HEK293T (cell line): ENCODE results near the gene BHLHE23.
"Not testable (repeated sequence)": the region's sequence is repeated elsewhere in the genome, so short reads cannot be mapped to it uniquely, and the experiment has no call there.

ENCODE experiments used
- CTCF ChIA-PET: fragments of 350-600 bp; formaldehyde crosslinking; extraction: SDS; loops from one replicate; lab custom pipeline; 2021; ENCODE audit warnings: antibody characterized with exemption, inconsistent platforms; lab: Yijun Ruan, JAX
- POLR2A ChIA-PET: fragments of 350-600 bp; formaldehyde crosslinking; extraction: SDS; loops from one replicate; lab custom pipeline; 2020; ENCODE audit warnings: antibody characterized with exemption, inconsistent platforms; lab: Yijun Ruan, JAX
- DNase-seq: peaks from one replicate; pipeline ENCODE4 v3.0.0; 2012; ENCODE audit warnings: mixed read lengths; ENCODE audit errors: extremely low spot score
- ARNT ChIP-seq: fragments of 450-650 bp; IDR thresholded peaks from 2 replicates; pipeline ENCODE4 v1.6.1; 2017; ENCODE audit warnings: mild to moderate bottlenecking
- BHLHE40 ChIP-seq: fragments of 450-650 bp; IDR thresholded peaks from 2 replicates; pipeline ENCODE4 v1.6.1; 2016; ENCODE audit warnings: mild to moderate bottlenecking, moderate library complexity, borderline replicate concordance
- CTBP1 ChIP-seq: fragments of 450-650 bp; IDR thresholded peaks from 2 replicates; pipeline ENCODE4 v1.6.1; 2016; ENCODE audit warnings: borderline replicate concordance
- ELF4 ChIP-seq: fragments of 450-650 bp; IDR thresholded peaks from 2 replicates; pipeline ENCODE4 v1.6.1; 2017; ENCODE audit warnings: antibody characterized with exemption
- FOXA1 ChIP-seq: fragments of 450-650 bp; IDR thresholded peaks from 2 replicates; pipeline ENCODE4 v1.6.1; 2016; ENCODE audit warnings: mild to moderate bottlenecking
- FOXK2 ChIP-seq: fragments of 450-650 bp; IDR thresholded peaks from 2 replicates; pipeline ENCODE4 v1.6.1; 2016; ENCODE audit warnings: mild to moderate bottlenecking
- FOXM1 ChIP-seq: fragments of 450-650 bp; IDR thresholded peaks from 2 replicates; pipeline ENCODE4 v1.6.1; 2017; ENCODE audit warnings: mild to moderate bottlenecking, borderline replicate concordance
- HDGF ChIP-seq: fragments of 450-650 bp; IDR thresholded peaks from 2 replicates; pipeline ENCODE4 v1.6.1; 2017; ENCODE audit warnings: antibody characterized with exemption, borderline replicate concordance
- L3MBTL2 ChIP-seq: fragments of 450-650 bp; conservative IDR thresholded peaks from 2 replicates; pipeline ENCODE4 v1.6.1; 2016; ENCODE audit warnings: mild to moderate bottlenecking
- LEF1 ChIP-seq: fragments of 450-650 bp; IDR thresholded peaks from 2 replicates; pipeline ENCODE4 v1.6.1; 2017; ENCODE audit warnings: mild to moderate bottlenecking, borderline replicate concordance
- NFRKB ChIP-seq: fragments of 450-650 bp; IDR thresholded peaks from 2 replicates; pipeline ENCODE4 v1.6.1; 2016; ENCODE audit warnings: mild to moderate bottlenecking, moderate library complexity
- PKNOX1 ChIP-seq: fragments of 450-650 bp; IDR thresholded peaks from 2 replicates; pipeline ENCODE4 v1.6.1; 2016
- SP1 ChIP-seq: fragments of 450-650 bp; IDR thresholded peaks from 2 replicates; pipeline ENCODE4 v1.6.1; 2017
- SUZ12 ChIP-seq: fragments of 450-650 bp; IDR thresholded peaks from 2 replicates; pipeline ENCODE4 v1.6.1; 2016; ENCODE audit warnings: mild to moderate bottlenecking
- TARDBP ChIP-seq: fragments of 450-650 bp; IDR thresholded peaks from 2 replicates; pipeline ENCODE4 v1.6.1; 2016
- ZNF384 ChIP-seq: fragments of 450-650 bp; IDR thresholded peaks from 2 replicates; pipeline ENCODE4 v1.6.1; 2016

Gene BHLHE23

GRCh38 chr20:62962221-62962879, 44.4 kb downstream of the BHLHE23 start:
- POLR2A ChIA-PET = no interaction called here
- DNase-seq = no peak
- CTCF ChIA-PET = no interaction called here
- no peak for TF ChIP-seq LEF1
- TF ChIP-seq CTBP1 = no peak
- TF ChIP-seq FOXM1 = no peak
- no peak for TF ChIP-seq PKNOX1
- TF ChIP-seq ARNT = no peak
- TF ChIP-seq SUZ12 = no peak
- TF ChIP-seq TARDBP = no peak
- TF ChIP-seq L3MBTL2 = no peak
- TF ChIP-seq FOXA1 = no peak
- TF ChIP-seq ELF4 = no peak
- TF ChIP-seq FOXK2 = no peak
- no peak for TF ChIP-seq SP1
- no peak for TF ChIP-seq ZNF384
- no peak for TF ChIP-seq HDGF
- TF ChIP-seq BHLHE40 = no peak
- no peak for TF ChIP-seq NFRKB

DNA sequence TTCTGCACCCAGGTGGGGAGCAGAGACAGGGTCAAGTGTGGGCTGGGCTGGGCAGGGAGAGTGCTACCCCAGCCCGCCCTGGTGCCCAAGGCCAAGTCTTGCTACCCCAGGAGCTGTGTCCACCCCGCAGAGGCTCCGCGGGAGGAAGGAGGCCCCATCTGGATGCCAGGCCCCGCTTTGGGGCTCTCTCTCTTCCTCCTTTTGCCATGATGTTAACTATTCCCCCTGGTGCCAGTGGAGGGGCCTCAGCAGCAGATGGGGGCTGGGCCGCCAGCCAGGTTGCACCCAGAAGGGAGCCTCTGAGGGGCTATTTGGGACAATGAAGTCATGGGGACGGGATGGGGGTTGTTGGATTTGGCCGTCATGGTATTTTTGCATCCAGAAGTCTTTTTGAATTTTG, 45.0 kb downstream of the BHLHE23 start:
- POLR2A ChIA-PET = no interaction called here
- DNase-seq = no peak
- TF ChIP-seq FOXM1 (no peak), NFRKB (no peak), SUZ12 (no peak), ZNF384 (no peak), ELF4 (no peak), CTBP1 (no peak), SP1 (no peak), HDGF (no peak), ARNT (no peak), FOXA1 (no peak), PKNOX1 (no peak), TARDBP (no peak), BHLHE40 (no peak)
- CTCF ChIA-PET = no interaction called here

DNA sequence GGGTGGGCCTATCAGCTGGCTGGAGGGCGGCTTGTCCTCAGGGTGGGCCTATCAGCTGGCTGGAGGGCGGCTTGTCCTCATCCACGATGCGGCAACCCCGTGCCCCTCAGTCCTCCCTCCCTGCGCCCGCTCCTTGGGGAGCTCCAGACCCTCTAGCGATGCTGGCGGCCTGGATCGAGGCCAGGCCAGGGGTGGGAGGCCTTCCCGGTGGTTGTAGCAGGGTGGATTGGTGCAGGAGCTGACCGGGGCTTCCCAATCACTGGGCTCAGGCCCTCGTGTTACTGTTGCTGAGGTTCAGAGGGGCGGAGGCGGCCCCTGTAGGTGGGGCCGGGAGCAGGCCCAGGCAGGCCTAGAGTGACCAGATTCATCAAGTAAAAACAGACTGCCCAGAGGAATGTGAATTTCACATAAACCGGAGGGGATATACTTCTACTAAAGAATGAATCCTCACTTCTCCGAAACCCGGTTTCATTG, 45.4 kb downstream of the BHLHE23 start:
- POLR2A ChIA-PET = no interaction called here
- no peak for DNase-seq
- CTCF ChIA-PET = interaction anchor here (0.6 kb wide), 1 partner anchor 26 kb away, joined by 3 read pairs; no protein-coding TSS in a partner anchor
- TF ChIP-seq L3MBTL2 (no peak), FOXA1 (no peak), CTBP1 (no peak), FOXM1 (no peak), ZNF384 (no peak), NFRKB (no peak), TARDBP (no peak), SUZ12 (no peak), BHLHE40 (no peak), SP1 (no peak), ARNT (no peak)

DNA sequence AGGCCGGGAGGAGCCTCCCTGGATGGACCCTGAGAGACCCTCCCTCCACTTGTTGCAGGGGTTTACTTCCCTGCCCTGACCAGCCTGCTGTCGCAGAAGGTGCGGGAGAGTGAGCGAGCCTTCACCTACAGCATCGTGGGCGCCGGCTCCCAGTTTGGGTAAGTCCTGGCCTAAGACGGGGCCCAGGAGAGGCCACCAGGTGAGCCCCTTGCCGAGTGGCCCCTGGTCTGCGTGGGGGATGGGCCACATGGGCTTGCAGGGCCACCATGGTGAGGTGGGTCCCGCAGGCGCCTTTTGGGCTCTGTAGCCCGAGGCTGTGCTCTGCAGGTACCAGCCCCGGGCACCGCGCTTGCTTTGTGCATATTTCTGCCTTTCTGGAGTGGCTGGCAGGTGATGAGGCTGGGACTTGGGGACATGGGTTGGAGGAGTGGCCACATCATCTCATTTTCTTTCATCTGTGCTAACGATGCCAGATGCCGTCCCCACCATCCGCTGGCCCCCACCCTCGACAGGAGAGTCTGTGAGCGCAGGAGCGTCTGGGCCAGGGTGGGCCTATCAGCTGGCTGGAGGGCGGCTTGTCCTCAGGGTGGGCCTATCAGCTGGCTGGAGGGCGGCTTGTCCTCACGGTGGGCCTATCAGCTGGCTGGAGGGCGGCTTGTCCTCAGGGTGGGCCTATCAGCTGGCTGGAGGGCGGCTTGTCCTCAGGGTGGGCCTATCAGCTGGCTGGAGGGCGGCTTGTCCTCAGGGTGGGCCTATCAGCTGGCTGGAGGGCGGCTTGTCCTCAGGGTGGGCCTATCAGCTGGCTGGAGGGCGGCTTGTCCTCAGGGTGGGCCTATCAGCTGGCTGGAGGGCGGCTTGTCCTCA, 46.1 kb downstream of the BHLHE23 start:
- POLR2A ChIA-PET = interaction anchor here (1.2 kb wide), 1 partner anchor 22 kb away, joined by 3 read pairs; the partner anchor contains the start of gene GID8
- not testable (repeated sequence) for DNase-seq
- CTCF ChIA-PET = interaction anchor here (0.6 kb wide), 1 partner anchor 26 kb away, joined by 3 read pairs; no protein-coding TSS in a partner anchor

GRCh38 chr20:62959998-62960436, 46.7 kb downstream of the BHLHE23 start:
- ChIA-PET POLR2A (interaction anchor here (1.2 kb wide), 1 partner anchor 22 kb away, joined by 3 read pairs; the partner anchor contains the start of gene GID8), CTCF (no interaction called here)
- no peak for DNase-seq
- TF ChIP-seq FOXM1 (no peak), ELF4 (no peak), LEF1 (no peak), ZNF384 (no peak), ARNT (no peak), FOXA1 (no peak), TARDBP (no peak), FOXK2 (no peak), CTBP1 (no peak), PKNOX1 (no peak), NFRKB (no peak)
